H9 (cell line): Measurements from ENCODE around the gene CDC14A. TPM values are rescaled to one million over a fixed set of nuclear protein-coding genes. Genes with fewer than 3 reads are reported as not detected.

Source experiments
- DNase-seq: peaks from one replicate; pipeline ENCODE4 v3.0.0-alpha.2; 2017
- H2AFZ ChIP-seq: one replicate; pipeline ENCODE4 v1.6.1; 2013; ENCODE audit warnings: mild to moderate bottlenecking, low read length, control low read depth, moderate library complexity
- H2AK5ac ChIP-seq: 2 replicates; pipeline ENCODE4 v1.6.1; 2013; ENCODE audit warnings: low read length, control low read depth, mixed read lengths; ENCODE audit not compliant: insufficient read length
- H2BK120ac ChIP-seq: one replicate; pipeline ENCODE4 v1.6.1; 2013; ENCODE audit warnings: low read depth, mild to moderate bottlenecking, low read length, control low read depth, inconsistent platforms; ENCODE audit not compliant: poor library complexity, severe bottlenecking
- H2BK12ac ChIP-seq: 2 replicates; pipeline ENCODE4 v1.6.1; 2013; ENCODE audit warnings: low read length, control low read depth, mixed read lengths, low read depth; ENCODE audit not compliant: insufficient read length
- H2BK15ac ChIP-seq: 2 replicates; pipeline ENCODE4 v1.6.1; 2013; ENCODE audit warnings: low read depth, low read length, control low read depth
- H2BK20ac ChIP-seq: one replicate; pipeline ENCODE4 v1.6.1; 2013; ENCODE audit warnings: low read depth, mild to moderate bottlenecking, low read length, control low read depth, inconsistent platforms; ENCODE audit not compliant: poor library complexity, severe bottlenecking
- H2BK5ac ChIP-seq: 2 replicates; pipeline ENCODE4 v1.6.1; 2013; ENCODE audit warnings: low read length, control low read depth, mixed read lengths; ENCODE audit not compliant: insufficient read length
- H3K14ac ChIP-seq: 2 replicates; pipeline ENCODE4 v1.6.1; 2013; ENCODE audit warnings: low read length, control low read depth; ENCODE audit not compliant: insufficient read depth
- H3K18ac ChIP-seq: 2 replicates; pipeline ENCODE4 v1.6.1; 2013; ENCODE audit warnings: low read depth, mild to moderate bottlenecking, mixed read lengths, low read length, control low read depth; ENCODE audit not compliant: insufficient read length
- H3K23ac ChIP-seq: 2 replicates; pipeline ENCODE4 v1.6.1; 2013; ENCODE audit warnings: low read length, control low read depth, mixed read lengths, low read depth; ENCODE audit not compliant: insufficient read length
- H3K23me2 ChIP-seq: 2 replicates; pipeline ENCODE4 v1.6.1; 2013; ENCODE audit warnings: low read depth, mild to moderate bottlenecking, mixed read lengths, low read length, control low read depth; ENCODE audit not compliant: insufficient read length, poor library complexity, severe bottlenecking
- H3K27ac ChIP-seq: 2 replicates; pipeline ENCODE4 v1.5.1; 2013; ENCODE audit warnings: low read length, control low read depth, mixed read lengths, low read depth; ENCODE audit not compliant: insufficient read length
- H3K27me3 ChIP-seq: 2 replicates; pipeline ENCODE4 v1.6.1; 2013; ENCODE audit warnings: low read length, control low read depth, inconsistent platforms; ENCODE audit not compliant: insufficient read depth
- H3K4ac ChIP-seq: 2 replicates; pipeline ENCODE4 v1.6.1; 2013; ENCODE audit warnings: low read depth, mild to moderate bottlenecking, control low read depth, inconsistent platforms, low read length, moderate library complexity
- H3K4me1 ChIP-seq: 2 replicates; pipeline ENCODE4 v1.6.1; 2013; ENCODE audit warnings: low read length, control low read depth, inconsistent platforms; ENCODE audit not compliant: insufficient read depth
- H3K4me2 ChIP-seq: 2 replicates; pipeline ENCODE4 v1.6.1; 2013; ENCODE audit warnings: low read length, control low read depth, mixed read lengths; ENCODE audit not compliant: insufficient read length, insufficient read depth
- H3K56ac ChIP-seq: 2 replicates; pipeline ENCODE4 v1.6.1; 2013; ENCODE audit warnings: low read depth, mild to moderate bottlenecking, mixed read lengths, low read length, control low read depth; ENCODE audit not compliant: insufficient read length
- H3K79me1 ChIP-seq: 2 replicates; pipeline ENCODE4 v1.6.1; 2013; ENCODE audit warnings: low read depth, mild to moderate bottlenecking, moderate library complexity, low read length, control low read depth, inconsistent platforms; ENCODE audit not compliant: insufficient read depth, poor library complexity, severe bottlenecking
- H3K79me2 ChIP-seq: 2 replicates; pipeline ENCODE4 v1.6.1; 2013; ENCODE audit warnings: low read length, control low read depth, inconsistent platforms; ENCODE audit not compliant: insufficient read depth
- H3K9ac ChIP-seq: 2 replicates; pipeline ENCODE4 v1.6.1; 2013; ENCODE audit warnings: low read length, control low read depth, mixed read lengths; ENCODE audit not compliant: insufficient read length; ENCODE audit errors: extremely low read depth
- H3K9me3 ChIP-seq: one replicate; pipeline ENCODE4 v1.6.1; 2013; ENCODE audit warnings: low read depth, low read length, inconsistent platforms; ENCODE audit not compliant: control insufficient read depth
- H3T11ph ChIP-seq: one replicate; pipeline ENCODE4 v1.6.1; 2013; ENCODE audit warnings: mild to moderate bottlenecking, low read length, control low read depth, inconsistent platforms
- H4K20me1 ChIP-seq: one replicate; pipeline ENCODE4 v1.6.1; 2013; ENCODE audit not compliant: control insufficient read depth, insufficient read length, insufficient read depth
- H4K5ac ChIP-seq: 2 replicates; pipeline ENCODE4 v1.6.1; 2013; ENCODE audit warnings: low read depth, mild to moderate bottlenecking, mixed read lengths, low read length, control low read depth; ENCODE audit not compliant: insufficient read length
- H4K8ac ChIP-seq: replicated peaks from 2 replicates; pipeline ENCODE4 v1.6.1; 2013; ENCODE audit warnings: low read length, control low read depth, mixed read lengths, low read depth; ENCODE audit not compliant: insufficient read length
- H4K91ac ChIP-seq: 2 replicates; pipeline ENCODE4 v1.6.1; 2013; ENCODE audit warnings: low read depth, mild to moderate bottlenecking, moderate library complexity, mixed read lengths, low read length, control low read depth; ENCODE audit not compliant: insufficient read length
- H3K27ac Mint-ChIP-seq, 3 experiments: 2 replicates in 2 of 3; 3 replicates in 1 of 3; pipeline ENCODE4 v1.8.0; 2020 to 2021; ENCODE audit warnings: mixed read lengths in 3 of 3, mild to moderate bottlenecking in 1 of 3, moderate library complexity in 1 of 3
- H3K27me3 Mint-ChIP-seq: 2 replicates; pipeline ENCODE4 v1.8.0; 2021; ENCODE audit warnings: low read depth, mild to moderate bottlenecking, moderate library complexity, mixed read lengths
- H3K36me3 Mint-ChIP-seq, 3 experiments: 2 replicates in 2 of 3; 3 replicates in 1 of 3; pipeline ENCODE4 v1.8.0; 2020 to 2021; ENCODE audit warnings: low read depth in 3 of 3, mixed read lengths in 3 of 3; ENCODE audit not compliant: insufficient read depth in 1 of 3
- H3K4me1 Mint-ChIP-seq, 2 experiments: 2 replicates each; pipeline ENCODE4 v1.8.0; 2020; ENCODE audit warnings: mixed read lengths in 2 of 2
- H3K4me3 Mint-ChIP-seq, 2 experiments: 2 replicates in 1 of 2; 3 replicates in 1 of 2; pipeline ENCODE4 v1.8.0; 2020 to 2021; ENCODE audit warnings: mild to moderate bottlenecking in 2 of 2, mixed read lengths in 2 of 2, moderate library complexity in 1 of 2
- H3K9me3 Mint-ChIP-seq, 2 experiments: 2 replicates in 1 of 2; 3 replicates in 1 of 2; pipeline ENCODE4 v1.8.0; 2020; ENCODE audit warnings: mild to moderate bottlenecking in 2 of 2, mixed read lengths in 2 of 2, moderate library complexity in 1 of 2
- CTCF ChIP-seq: fragments of 200-600 bp; sonication (generic); conservative IDR thresholded peaks from 3 replicates; pipeline ENCODE4 v1.8.0; 2021; ENCODE audit warnings: antibody characterized with exemption, mild to moderate bottlenecking
- WGBS: extraction: QIAGEN DNeasy Blood & Tissue Kit; methylation state at CpG from one replicate; pipeline ENCODE4 v1.1.7; 2013; ENCODE audit warnings: missing lambda C conversion rate, low lambda C conversion rate, mixed read lengths; ENCODE audit not compliant: insufficient read length; ENCODE audit errors: extremely low coverage; 5-methylcytosine and 5-hydroxymethylcytosine counted together
- total RNA-seq: library from RNA; stranded (reverse); gene quantifications from 2 replicates; pipeline ENCODE4 v1.2.1, GENCODE V29; 2021

CDC14A gene
- total RNA-seq, 1 experiment from 2014 or later = 8.9 TPM

GRCh38 chr1:100431954-100432353, 79.6 kb downstream of the CDC14A start:
- Histone ChIP-seq H3K4me2 (no peak overlapping the region), H3K27me3 (no peaks in the 10 kb centered on the region), H2AFZ (no peak overlapping the region), H3K14ac (no peak overlapping the region), H3K27ac (no peak overlapping the region), H2AK5ac (no peak overlapping the region), H3K23me2 (no peaks in the 10 kb centered on the region), H3K18ac (no peak overlapping the region), H4K20me1 (no peaks in the 10 kb centered on the region), H4K91ac (no peak overlapping the region), H2BK12ac (no peak overlapping the region), H3K79me1 (no peaks in the 10 kb centered on the region), H3T11ph (no peak overlapping the region), H3K4ac (no peak overlapping the region), H4K5ac (no peak overlapping the region), H2BK5ac (no peak overlapping the region), H2BK15ac (no peak overlapping the region), H3K56ac (no peak overlapping the region), H3K23ac (no peak overlapping the region), H3K4me1 (peaks cover 11% of the 10 kb centered on the region), H3K9ac (no peak overlapping the region), H3K79me2 (no peaks in the 10 kb centered on the region), H2BK20ac (no peak overlapping the region), H2BK120ac (no peak overlapping the region), H3K9me3 (no peaks in the 10 kb centered on the region), H4K8ac (no peak overlapping the region)
- no CpG with 5 or more reads among the region's 2 CpGs for WGBS
- DNase-seq = no peak
- H3K36me3 Mint-ChIP-seq = peaks cover 0 to 4% (median 0%) of the 10 kb centered on the region in 3 experiments; a peak in 1 of 7 replicates
- H3K27ac Mint-ChIP-seq = no peak overlapping the region
- H3K27me3 Mint-ChIP-seq = no peaks in the 10 kb centered on the region
- peaks cover 23 to 29% of the 10 kb centered on the region in 2 experiments for H3K4me1 Mint-ChIP-seq
- no peak for TF ChIP-seq CTCF
- no peaks in the 10 kb centered on the region for H3K9me3 Mint-ChIP-seq
- H3K4me3 Mint-ChIP-seq = no peak overlapping the region
